Peyer's patch (tissue), 4 donors: Measurements from ENCODE around the gene SUN3.

Experiments
- POLR2A ChIP-seq, 2 donors: fragments of 450-650 bp; IDR thresholded peaks; one replicate each; pipeline ENCODE4 v1.5.1; 2017; ENCODE audit warnings: antibody characterized with exemption in 2 of 2, mild to moderate bottlenecking in 2 of 2, moderate library complexity in 2 of 2
- TF ChIP-seq, protein P1 (sequence below), 6 experiments: fragments of 450-650 bp in 4 of 6; fragments of 200-600 bp in 2 of 6; sonication (generic) in 1 of 6; IDR thresholded peaks; one replicate each; pipeline ENCODE4 v1.5.1; 2017 to 2019; ENCODE audit warnings: antibody characterized with exemption in 6 of 6, mild to moderate bottlenecking in 3 of 6, moderate library complexity in 1 of 6

DNA sequence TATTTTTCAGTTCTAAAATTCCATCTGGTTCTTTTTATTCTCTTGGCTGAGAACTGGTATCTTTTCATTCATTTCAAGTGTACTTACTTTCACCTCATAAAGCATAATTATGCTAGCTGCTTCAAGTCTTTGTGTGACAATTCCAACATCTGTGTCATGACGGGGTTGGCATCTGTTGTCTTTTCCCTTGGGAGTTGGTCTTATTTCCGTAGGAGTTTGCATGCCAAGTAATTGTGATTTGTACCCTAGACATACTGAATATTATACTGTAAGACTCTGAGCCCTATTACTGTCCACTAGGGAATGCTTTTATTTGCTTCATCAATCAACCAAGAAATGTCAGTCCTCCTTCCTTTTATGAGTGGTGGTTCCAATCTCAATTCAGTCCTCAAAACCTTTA is 24.9 kb downstream of the SUN3 start:
- no peak for TF ChIP-seq POLR2A (IDR thresholded peaks at IDR 0.05)
- TF ChIP-seq, protein P1, sequence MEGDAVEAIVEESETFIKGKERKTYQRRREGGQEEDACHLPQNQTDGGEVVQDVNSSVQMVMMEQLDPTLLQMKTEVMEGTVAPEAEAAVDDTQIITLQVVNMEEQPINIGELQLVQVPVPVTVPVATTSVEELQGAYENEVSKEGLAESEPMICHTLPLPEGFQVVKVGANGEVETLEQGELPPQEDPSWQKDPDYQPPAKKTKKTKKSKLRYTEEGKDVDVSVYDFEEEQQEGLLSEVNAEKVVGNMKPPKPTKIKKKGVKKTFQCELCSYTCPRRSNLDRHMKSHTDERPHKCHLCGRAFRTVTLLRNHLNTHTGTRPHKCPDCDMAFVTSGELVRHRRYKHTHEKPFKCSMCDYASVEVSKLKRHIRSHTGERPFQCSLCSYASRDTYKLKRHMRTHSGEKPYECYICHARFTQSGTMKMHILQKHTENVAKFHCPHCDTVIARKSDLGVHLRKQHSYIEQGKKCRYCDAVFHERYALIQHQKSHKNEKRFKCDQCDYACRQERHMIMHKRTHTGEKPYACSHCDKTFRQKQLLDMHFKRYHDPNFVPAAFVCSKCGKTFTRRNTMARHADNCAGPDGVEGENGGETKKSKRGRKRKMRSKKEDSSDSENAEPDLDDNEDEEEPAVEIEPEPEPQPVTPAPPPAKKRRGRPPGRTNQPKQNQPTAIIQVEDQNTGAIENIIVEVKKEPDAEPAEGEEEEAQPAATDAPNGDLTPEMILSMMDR (IDR thresholded peaks at IDR 0.05): no peak
